GM19438 (cell line): ENCODE results near the gene SLC6A4.

Source experiments
- ATAC-seq: cut with Tn5 transposase; IDR thresholded peaks from one replicate; pipeline ENCODE4 v1.9.1; 2021; ENCODE audit warnings: low read depth; ENCODE audit not compliant: unreplicated experiment

Gene SLC6A4

DNA sequence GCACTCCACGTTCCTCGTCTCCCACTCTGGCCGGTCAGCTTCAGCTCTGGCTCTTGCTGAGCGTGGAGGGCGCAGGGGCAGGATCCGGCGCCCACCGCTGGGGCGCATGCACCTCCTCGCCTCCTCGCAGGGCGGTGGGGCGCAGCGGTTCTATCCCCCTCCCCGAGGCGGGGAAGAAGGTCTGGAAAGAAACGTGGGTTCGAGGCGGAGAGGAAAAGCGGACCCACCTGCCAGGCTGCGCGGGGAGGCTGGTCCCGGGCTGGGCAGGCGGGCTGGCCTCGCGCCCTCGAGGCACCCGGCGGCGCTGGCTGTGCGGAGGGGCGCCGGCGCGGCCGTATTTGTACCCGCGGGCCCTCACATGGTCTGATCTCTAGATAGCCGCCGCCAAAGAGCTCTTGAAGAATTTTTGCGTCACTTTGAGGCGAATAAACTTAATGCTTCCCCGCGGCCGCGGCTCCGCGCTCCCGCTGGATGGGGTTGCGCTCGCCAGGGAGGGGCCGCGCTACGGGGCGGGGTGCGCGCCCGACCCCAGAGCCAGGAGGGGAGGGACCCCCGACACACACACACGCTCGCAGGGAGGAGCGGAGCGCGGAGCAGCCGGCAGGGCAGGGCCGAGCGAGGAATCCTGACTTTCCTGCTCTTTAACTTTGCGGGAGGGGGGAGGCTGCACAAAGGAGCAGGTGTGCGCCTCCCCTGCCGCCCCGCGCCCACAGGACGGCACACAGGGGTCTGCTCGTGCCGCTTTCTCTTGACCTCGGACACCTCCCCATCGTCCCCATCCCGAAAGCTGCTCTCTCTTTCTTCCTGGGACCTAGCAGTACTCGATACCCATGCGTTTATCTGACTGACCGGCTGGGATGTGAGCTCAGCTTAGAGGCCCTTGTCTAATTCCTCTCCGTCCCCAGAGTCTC lies at the start of gene SLC6A4:
Gene SLC6A4, minus strand, starts transcription at position 312 of the 911 bp plus-strand sequence. CDS start 13,739 bp downstream, outside the sequence.
- no peak for ATAC-seq

DNA sequence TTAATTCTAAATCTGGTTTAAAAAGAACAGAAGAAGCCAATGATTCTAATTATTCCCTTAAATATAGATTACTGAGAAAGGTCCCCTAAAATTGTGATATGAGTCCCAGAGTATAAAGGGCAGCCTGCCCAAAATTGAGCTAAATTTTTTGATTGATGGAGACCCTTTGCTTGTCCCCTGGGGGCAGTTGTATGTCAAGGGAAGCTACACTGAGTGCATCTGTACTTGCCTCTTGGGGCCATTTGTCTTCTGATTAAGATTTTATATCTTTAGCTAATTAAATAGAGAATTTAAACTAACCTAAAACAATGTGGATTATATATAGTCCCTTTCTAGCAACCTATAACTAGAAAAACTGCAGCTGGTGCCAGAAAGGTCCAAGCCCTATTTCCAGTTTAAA lies 43.7 kb upstream of the SLC6A4 start:
- no peak for ATAC-seq

DNA sequence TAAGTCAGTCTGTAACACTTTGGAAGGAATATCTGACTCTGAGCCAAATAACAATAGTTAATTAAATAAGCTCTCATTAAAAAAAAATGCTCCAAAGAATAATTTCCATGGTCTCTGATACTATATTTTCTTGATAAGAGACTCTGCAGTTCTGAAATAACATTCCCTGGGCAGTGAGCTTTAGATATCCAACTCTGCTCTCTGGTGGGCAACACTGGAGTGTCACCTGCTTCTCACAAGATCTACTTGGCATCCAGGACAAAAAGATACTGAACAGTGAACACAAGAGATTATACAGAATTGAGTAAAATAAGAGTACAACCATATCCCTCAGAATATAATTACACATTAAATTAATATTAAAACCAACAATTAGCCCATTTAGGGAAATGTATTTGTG lies 42.5 kb upstream of the SLC6A4 start:
- ATAC-seq, result no peak

DNA sequence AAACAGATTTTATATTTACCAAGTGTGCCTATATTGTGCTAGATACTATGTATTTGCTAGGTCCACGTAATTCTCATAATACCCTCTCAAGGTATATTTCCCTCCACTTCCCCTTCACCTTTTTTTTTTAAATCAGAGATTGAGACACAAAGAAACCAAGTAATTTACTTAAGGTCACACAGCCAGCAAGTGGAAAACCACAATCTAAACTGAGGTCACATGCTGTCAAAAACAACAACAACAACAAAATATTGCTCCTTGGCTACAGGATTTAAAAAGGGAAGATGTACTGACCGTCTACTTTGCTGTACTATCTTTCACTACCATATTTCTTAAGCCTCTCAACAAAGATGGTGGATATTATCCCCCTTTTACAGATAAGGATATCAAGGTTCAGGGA lies 40.4 kb upstream of the SLC6A4 start:
- ATAC-seq, result no peak

DNA sequence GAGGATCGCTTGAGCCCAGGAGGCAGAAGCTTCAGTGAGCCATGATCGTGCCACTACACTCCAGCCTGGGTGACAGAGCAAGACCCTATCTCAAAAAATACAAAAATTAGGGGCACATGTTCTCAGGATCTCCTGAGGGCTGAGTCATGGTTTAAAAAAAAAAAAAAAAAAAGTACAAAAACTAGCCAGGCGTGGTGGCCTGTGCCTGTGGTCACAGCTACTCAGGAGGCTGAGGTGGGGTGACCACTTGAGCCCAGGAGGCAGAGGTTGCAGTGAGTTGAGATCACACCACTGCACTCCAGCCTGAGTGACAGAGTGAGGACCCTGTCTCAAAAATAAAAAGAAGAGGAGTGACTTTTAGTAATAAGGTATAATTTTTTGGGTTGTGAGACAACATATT lies 39.4 kb upstream of the SLC6A4 start:
- no peak for ATAC-seq

DNA sequence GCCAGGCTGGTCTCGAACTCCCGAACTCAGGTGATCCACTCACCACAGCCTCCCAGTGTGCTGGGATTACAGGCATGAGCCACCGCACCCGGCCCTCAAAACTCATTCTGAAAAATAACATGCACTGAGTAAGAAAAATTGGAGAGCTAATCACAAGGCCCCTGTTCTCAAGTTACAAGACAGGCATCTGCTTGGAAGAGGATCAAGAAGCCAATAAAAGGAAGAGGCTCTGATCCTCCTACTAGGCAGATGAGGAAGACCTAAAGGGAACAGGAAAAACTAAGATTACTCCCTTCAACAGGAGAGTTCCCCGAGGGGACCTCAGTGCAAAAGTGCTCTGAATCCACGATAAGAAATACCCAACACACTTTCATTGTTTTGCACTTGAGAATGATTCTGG lies 37.9 kb upstream of the SLC6A4 start:
- no peak for ATAC-seq

DNA sequence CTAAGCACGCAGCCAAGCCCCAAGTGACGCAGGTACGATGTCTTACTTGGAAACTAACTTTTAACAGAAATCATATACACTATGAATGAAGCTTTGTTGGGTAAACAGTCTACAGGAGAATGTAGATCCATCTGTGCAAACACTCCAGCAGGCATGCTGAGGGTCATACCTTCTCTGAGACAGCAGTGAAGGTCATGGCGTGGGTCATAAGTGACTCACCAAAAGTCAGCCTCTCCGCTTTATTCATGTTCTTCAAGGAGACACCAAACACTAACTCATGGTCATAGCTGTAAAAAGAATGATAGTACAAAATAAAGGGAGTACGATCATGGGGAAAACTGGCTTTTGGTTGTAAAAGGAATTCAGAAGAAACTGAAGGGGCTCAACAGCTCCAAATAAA lies 35.6 kb upstream of the SLC6A4 start:
- ATAC-seq, result no peak

DNA sequence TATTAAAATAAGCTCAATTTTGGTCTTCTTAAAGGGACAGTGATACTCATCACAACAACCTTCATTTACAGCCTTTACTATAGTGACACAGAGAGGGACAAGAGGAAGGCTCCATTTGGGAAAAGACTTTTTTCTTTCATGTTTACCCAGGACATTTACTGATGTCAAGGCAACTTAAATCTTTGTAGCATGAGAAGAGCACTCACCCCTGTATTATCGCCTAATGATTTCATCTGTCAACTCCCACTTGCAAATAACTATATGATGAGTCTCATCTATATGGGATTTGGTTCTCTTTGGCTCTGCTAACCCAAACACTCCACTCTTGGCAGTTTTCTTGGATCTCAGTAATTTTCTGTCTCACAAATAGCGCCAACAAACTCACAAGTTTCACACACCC lies 32.1 kb upstream of the SLC6A4 start:
- no peak for ATAC-seq

DNA sequence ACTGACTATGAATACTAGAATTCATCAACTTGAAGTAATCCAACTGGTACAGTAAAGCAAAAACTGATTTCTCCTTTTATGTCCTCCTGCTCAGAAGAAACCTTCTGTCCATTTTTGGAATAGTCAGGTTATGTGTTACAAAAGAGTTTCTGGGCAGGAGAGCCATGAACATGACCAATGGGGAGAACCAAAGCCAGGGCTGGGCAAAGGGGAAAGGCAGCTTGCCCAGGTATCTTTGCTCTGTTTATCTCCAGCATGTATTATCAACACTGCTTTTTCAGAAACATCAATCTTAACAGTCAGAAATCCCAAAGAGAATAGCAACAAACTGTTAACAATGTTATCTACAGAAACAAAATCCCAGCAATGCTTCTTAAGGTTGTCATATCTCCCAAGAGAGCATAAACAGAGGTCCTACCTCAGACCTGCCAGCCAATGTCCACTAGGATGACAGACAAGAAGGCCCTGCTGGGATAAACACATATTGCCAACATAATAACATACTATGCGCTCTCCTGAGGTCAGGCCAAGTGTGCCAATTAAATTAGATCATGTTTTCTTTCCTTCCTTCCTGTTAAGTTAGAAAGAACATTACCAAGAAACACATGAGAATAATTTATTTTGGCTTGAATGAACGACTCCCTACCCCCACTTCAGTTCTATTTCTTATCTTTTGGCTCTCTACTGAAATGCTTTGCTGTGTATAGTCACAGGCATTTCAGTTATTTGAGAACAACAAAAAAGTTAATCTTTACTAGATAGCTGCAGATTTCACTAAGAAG lies 28.2 kb upstream of the SLC6A4 start:
- ATAC-seq, result no peak

DNA sequence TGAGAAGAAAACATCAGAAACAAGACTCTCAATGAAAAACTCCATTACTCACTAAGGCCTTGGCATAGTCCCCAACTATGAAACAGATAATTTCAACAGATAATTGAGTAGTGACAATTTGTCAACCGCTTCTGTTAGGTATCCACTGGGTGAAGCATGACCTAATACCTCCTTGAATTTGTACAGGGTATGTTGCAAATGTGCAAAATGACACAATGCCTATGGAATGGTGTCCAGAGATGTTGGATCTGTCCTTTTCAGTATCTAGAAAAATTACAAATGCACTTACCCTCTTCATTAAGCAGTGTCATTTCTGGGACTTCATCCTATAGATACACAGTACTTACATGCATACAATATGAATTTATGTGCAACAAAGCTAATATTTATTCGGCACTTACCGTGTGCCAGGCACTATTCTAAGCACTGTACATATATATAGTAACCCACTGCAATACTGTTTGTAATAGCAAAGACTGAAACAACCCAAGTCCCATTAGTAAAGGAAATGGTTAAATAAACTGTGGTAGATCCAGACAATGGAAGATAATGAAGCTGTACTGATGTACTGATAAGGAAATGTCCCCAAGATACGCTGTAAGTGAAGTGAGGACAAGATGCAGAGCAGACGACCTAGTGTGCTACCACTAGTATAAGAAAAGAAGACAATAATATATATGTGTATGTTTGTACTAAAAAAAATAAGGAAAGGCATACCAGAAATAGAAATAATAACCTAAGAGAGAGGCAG lies 21.4 kb upstream of the SLC6A4 start:
- no peak for ATAC-seq

DNA sequence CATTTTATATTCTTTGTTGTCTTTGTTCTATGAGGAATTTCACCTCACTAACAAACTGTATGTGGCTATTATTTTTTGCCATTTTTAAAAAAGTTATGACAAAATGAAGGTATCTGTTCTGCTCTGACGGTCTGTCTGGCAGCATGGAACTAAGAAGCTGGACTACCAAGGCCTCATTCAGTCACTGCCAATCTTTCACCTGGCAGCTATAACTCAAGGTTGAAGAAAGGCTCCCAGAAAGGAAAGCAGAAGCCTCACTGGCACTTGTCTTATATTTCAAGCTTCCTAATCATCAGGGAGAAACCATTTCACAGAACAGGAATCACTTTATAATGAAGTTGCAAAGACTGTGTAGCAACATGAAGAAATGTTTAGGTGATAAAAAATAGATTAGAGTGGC lies 18.7 kb upstream of the SLC6A4 start:
- ATAC-seq, result no peak

DNA sequence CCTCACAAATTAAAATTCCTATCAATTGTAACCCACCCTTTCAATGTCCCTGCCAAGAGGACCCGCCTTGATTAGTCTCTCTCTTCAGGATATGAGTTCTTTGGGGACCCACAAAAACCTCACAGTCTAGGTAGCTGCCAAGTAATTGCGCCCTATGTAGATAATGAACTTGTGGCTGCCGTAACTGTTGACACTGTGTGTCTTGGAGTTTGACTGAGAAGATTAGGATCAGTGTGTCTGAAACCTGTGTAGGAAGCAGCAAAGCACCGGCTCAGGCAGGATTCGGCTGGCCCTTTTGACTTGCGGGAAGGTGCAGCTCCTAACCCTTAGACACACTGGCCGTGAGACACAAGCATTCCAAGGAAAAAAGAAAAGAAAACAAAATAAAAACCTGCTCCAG lies 17.8 kb upstream of the SLC6A4 start:
- no peak for ATAC-seq

DNA sequence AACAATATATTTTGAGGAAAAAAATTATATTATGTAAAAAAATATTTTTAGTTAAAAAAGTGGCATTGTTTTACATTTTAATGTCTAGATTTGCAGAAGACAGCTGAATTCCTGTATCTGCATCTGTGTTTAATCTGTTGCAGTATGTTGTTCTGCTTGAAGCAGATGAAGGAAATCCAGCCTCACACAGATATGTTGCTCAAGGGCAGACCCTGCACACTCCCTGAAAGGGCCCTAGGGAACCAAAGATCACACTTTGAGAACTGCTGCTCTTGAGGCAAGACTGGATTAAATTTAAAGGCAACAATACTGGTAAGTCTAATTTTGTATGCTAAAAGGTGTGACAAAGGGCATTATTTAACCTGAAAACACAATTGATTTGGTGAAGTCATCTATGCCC lies 16.4 kb upstream of the SLC6A4 start:
- no peak for ATAC-seq

DNA sequence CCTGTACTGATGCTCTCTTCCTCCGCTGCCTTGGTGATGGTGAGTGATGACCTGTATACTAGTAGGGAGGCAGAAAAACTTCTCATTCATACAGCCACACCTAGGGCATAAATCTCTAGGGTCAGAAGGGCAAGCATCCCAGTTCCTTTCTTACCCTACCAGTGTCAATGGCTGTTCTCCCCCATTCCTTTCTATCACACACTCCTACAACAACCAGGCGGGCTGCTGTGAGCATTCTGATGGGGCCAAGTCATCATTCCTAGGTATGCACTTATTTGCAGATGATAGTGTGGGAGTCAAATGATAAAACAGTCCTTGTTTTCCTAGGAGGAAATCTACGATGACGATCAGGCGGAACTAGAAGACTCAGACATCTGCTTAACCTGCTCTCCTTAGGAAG lies 14.0 kb upstream of the SLC6A4 start:
- ATAC-seq, result no peak

DNA sequence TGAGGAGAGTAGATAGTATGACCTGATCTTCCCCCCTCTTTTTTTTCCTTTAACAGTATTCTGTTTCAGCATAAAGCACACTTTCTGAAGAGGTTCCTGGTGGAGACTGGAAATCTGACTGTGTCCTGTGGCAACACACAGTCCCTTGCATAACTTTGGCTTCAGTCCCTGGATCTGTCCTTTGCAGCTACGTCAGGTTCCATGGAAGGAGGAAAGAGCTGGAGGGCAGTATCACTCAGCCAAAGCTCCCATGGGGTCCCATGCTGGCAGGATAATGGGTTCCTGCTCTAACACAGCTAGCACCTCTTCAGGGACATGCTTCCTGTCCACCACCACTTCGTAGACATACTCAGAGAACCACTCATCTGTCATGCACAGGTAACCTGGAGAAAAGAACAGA lies 13.3 kb upstream of the SLC6A4 start:
- ATAC-seq, result no peak

DNA sequence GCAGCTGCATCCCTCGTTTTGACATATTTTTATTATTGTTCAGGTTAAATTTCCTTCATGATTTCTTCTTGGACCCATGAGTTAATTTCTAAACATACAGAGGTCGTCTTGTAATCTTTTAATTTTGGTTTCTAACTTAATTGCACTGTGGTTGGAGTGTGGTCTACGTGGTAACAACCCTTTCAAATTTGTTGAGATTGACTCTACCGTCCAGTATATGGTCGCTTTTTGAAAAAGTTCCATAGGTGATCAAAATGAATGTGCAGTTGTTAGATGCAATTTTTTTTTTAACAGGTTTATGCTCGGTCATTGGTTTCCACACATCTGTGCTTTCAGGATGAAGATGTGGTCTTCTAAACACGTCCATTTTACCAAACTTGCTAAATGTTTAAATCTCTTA lies 11.0 kb upstream of the SLC6A4 start:
- no peak for ATAC-seq

DNA sequence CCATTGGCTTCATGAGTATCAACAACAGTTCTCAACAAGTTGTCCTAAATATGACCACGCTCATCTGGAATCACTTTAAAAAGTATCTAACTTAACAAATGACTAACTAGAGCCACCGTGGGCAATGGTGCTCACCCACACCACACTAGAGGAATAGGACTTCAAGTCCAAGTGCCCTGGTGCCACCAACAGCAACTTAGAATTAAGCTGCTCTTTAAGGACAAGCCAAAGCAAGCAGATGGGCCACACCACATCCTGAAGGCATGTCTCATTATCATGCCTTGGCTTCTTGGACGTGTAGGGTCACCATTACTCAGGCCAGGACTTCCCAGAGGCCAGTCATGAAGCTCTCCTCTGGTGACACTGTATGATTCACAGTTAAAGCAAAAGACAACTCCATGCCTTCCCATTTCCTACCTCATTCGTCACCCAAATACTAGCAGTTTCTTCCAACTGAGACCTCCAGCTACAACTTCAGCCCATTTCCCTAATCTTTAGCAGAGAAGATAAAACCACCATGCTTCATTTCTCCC lies 9.4 kb upstream of the SLC6A4 start:
- ATAC-seq, result no peak

DNA sequence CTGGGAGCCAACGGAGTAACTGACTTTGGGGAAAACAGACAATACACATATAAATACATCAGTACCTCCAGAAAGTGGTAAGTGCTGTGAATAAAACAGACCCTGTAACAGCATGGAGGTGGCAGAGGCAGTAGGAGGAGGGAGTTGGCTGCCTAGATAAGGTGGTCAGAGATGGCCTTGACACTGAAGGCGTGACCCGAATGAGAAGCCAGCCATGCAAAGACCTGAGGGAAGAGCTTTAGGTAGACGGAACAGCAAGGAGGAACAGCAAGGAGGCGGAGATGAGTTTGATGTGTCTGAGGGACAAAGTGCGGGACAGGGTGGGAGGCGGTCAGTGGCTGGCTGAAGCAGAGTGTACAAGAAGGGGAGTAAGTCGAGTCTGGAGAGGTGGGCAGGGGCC lies 8.1 kb upstream of the SLC6A4 start:
- no peak for ATAC-seq

DNA sequence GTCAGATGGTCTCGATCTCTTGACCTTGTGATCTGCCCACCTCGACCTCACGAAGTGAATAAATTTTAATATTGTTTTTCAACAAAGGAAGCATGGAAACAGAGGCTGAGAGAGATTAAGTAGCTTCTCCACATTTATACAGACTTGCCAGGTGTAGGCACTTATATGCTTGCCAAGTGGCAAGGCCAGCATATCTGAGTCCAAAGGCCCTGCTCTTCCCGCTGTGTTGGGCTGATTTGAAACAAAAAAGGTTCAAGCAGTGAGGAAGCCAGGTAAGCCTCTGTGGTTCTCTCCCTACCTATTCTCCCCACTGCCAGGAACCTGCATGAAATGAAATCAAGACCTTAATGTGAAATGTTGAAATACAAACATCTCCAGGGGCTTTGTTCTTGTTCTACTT lies 7.5 kb upstream of the SLC6A4 start:
- no peak for ATAC-seq

DNA sequence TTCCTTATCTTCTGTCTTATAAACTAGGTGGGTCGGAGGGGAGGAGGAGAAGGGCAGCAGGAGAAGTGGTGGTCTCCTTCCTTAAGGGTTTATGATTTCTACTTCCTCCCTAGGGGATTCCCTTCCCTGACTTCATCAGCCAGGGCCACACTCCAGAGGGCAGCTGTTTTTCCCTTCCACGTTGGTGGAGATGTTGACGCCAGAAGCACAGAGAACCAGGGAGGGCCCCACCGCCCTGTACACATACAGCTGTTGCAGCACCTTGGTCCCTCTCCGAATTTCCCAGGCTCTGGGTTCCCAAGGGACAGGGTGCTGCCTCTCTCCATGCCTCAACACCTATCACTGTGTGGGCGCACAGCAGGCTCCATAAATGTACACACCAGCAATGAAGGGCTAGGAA lies 5.6 kb upstream of the SLC6A4 start:
- no peak for ATAC-seq

DNA sequence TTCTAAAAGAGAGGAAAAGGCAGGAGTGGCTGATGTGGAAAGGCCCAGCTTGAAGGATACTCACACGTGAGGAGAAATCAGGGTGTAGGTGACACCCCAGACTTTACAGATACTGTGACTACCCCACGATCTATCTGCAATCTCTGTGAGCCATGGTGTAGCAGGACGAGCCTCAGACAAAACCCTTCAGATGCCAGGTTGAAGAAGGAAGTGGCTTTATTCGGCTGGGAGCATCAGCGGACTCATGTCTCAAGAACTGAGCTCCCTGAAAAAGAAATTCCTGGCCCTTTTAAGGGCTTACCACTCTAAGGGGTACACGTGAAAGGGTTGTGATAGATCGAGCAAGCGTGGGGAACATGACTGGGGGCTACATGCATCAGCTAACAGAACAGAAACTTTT lies 4.7 kb upstream of the SLC6A4 start:
- ATAC-seq, result no peak
